Memory B cell (primary cell): ENCODE measurements around the gene CDH2.

Experiments
- ATAC-seq: fragments of 150-1000 bp; cut with Tn5 transposase; 2 replicates; pipeline ENCODE4 v1.10.0; 2021; ENCODE audit warnings: low read depth, mild to moderate bottlenecking, moderate library complexity
- DNase-seq, 2 donors: peaks; one replicate each; pipeline ENCODE4 v3.0.0; 2022; ENCODE audit warnings: low spot score in 2 of 2
- H3K27ac Mint-ChIP-seq: one replicate; pipeline ENCODE4 v1.8.0; 2022; ENCODE audit warnings: mild to moderate bottlenecking, moderate library complexity, mixed read lengths
- H3K27me3 Mint-ChIP-seq: one replicate; pipeline ENCODE4 v1.8.0; 2022; ENCODE audit warnings: mixed read lengths
- H3K36me3 Mint-ChIP-seq: one replicate; pipeline ENCODE4 v1.8.0; 2022; ENCODE audit warnings: mild to moderate bottlenecking, mixed read lengths
- H3K4me1 Mint-ChIP-seq: one replicate; pipeline ENCODE4 v1.8.0; 2022; ENCODE audit warnings: mixed read lengths
- H3K4me3 Mint-ChIP-seq: one replicate; pipeline ENCODE4 v1.8.0; 2022; ENCODE audit warnings: mild to moderate bottlenecking, moderate library complexity, mixed read lengths
- H3K9me3 Mint-ChIP-seq: one replicate; pipeline ENCODE4 v1.8.0; 2022; ENCODE audit warnings: mixed read lengths

CDH2 gene

DNA sequence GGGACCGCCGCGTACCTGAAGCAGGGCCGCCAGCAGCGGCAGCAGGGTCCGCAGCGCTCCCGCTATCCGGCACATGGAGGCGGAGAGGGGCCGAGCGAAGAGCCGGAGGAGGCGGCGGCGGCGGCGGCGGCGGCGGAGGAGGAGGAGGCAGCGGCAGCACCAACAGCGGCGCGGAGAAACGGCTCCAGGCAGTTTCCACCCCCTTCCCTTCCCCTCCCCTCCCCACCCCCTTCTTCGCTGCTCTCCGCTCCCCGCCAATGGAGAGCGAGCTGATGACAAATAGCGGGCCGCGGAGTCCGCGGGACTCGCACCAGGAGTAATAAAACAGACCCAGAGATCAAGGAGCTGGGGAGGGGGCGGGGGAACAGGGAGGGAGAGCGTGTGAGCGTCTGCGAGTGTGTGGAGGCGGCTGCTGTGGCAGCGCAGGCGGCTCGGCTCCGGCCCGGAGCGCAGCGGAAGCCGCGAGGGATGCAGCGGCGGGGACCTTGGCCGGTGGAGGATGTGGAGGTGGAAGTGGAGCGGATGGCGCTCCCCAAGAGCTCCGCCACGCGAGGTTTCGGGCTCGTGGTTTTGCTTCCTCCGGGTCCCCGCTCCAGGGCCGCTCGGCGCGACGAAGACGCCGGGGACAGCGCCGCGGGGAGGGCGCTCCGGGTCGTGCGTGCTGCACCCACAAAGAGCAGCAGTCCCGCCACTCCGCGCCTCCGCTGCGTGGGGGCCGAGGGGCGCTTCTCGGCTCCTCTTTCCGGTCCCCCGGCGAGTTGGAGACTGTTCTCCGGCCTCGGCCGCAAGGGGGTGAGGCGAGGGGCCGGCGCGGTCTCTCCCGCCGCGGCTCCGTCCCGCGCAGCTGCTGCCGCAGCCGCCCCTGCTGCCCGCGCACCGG, at the start of gene CDH2:
Gene CDH2 (minus strand): TSS at position 183 of the 880 bp plus-strand sequence. CDS start 108 bp downstream, at position 75.
- H3K36me3 Mint-ChIP-seq, result peaks cover 6% of the 10 kb centered on the region
- no peak for ATAC-seq
- no peak within 1 kb of the TSS for H3K27ac Mint-ChIP-seq
- peaks cover 5% of the 10 kb centered on the region for H3K9me3 Mint-ChIP-seq
- H3K4me1 Mint-ChIP-seq, result peaks cover 4% of the 10 kb centered on the region
- peaks cover 19% of the 10 kb centered on the region for H3K27me3 Mint-ChIP-seq
- DNase-seq, result no peak
- peak within 1 kb of the TSS; percentile 25 for H3K4me3 Mint-ChIP-seq

GRCh38 chr18:28212060-28212459, 35.1 kb upstream of the CDH2 start:
- H3K27ac Mint-ChIP-seq, result no peak overlapping the region
- no peaks in the 10 kb centered on the region for H3K4me1 Mint-ChIP-seq
- H3K36me3 Mint-ChIP-seq, result no peaks in the 10 kb centered on the region
- no peak overlapping the region for H3K4me3 Mint-ChIP-seq
- H3K9me3 Mint-ChIP-seq, result peaks cover 3% of the 10 kb centered on the region
- no peaks in the 10 kb centered on the region for H3K27me3 Mint-ChIP-seq
- DNase-seq (no peak), ATAC-seq (no peak)

DNA sequence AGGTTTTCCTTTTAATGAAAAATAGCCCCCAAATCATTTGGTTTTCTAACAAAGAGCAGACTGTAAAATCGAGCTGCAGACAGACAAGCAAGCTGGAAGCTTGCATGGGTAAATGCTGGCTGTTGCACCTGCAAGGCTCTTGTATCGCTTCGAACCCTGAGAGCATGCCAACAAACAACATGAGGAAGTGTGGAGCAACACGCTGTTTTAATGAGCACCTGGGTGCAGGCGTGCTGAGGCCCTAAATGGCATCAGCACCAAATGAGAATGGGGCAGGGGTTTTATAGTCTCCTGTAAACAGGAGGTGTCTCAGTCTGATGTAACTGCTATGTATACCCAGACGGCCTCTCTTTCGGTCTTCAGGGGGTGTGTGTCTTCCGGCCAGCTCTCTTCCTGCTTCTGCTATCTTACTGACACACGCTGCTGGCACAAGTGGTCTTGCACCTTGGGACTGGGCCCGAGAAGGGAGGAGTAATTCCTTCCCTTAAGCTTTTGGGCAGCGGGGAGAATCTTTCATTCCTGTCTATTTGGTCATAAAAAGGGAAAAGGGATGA, 31.9 kb upstream of the CDH2 start:
- H3K4me3 Mint-ChIP-seq, result no peak overlapping the region
- ATAC-seq (no peak), DNase-seq (no peak)
- no peaks in the 10 kb centered on the region for H3K4me1 Mint-ChIP-seq
- no peaks in the 10 kb centered on the region for H3K36me3 Mint-ChIP-seq
- H3K27me3 Mint-ChIP-seq, result no peaks in the 10 kb centered on the region
- H3K9me3 Mint-ChIP-seq, result peaks cover 3% of the 10 kb centered on the region
- H3K27ac Mint-ChIP-seq, result no peak overlapping the region

DNA sequence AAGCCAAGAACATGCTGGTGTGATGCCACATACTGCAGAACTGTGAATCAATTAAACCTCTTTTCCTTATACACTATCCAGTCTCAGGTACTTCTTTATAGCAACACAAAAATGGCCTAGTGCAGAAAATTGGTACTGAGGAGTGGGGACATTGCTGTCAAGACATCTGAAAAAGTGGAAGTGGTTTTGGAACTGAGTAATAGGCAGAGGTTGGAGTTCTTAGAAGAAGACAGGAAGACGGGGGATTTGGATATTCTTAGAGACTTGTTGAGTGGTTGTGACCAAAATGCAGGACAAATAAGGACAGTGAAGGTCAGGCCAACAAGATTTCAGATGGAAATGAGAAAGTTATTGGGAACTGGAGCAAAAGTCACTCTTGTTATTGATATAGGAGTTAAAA, 31.3 kb upstream of the CDH2 start:
- Mint-ChIP-seq H3K36me3 (no peaks in the 10 kb centered on the region), H3K4me1 (no peaks in the 10 kb centered on the region), H3K27ac (no peak overlapping the region), H3K27me3 (no peaks in the 10 kb centered on the region), H3K4me3 (no peak overlapping the region), H3K9me3 (peaks cover 3% of the 10 kb centered on the region)
- ATAC-seq (no peak), DNase-seq (no peak)

GRCh38 chr18:28204154-28204553, 27.2 kb upstream of the CDH2 start:
- no peak overlapping the region for H3K27ac Mint-ChIP-seq
- H3K36me3 Mint-ChIP-seq, result no peaks in the 10 kb centered on the region
- H3K4me1 Mint-ChIP-seq, result no peaks in the 10 kb centered on the region
- H3K4me3 Mint-ChIP-seq, result no peak overlapping the region
- peaks cover 1% of the 10 kb centered on the region for H3K9me3 Mint-ChIP-seq
- no peaks in the 10 kb centered on the region for H3K27me3 Mint-ChIP-seq
- ATAC-seq (no peak), DNase-seq (no peak)

- ATAC-seq (no peak), DNase-seq (no peak)
- no peaks in the 10 kb centered on the region for H3K4me1 Mint-ChIP-seq
- H3K36me3 Mint-ChIP-seq, result no peaks in the 10 kb centered on the region
- no peaks in the 10 kb centered on the region for H3K9me3 Mint-ChIP-seq
- H3K27ac Mint-ChIP-seq, result no peak overlapping the region
- H3K4me3 Mint-ChIP-seq, result no peak overlapping the region
- H3K27me3 Mint-ChIP-seq, result no peaks in the 10 kb centered on the region
These were observed 24.1 kb upstream of the CDH2 start for GRCh38 chr18:28201056-28201455.

DNA sequence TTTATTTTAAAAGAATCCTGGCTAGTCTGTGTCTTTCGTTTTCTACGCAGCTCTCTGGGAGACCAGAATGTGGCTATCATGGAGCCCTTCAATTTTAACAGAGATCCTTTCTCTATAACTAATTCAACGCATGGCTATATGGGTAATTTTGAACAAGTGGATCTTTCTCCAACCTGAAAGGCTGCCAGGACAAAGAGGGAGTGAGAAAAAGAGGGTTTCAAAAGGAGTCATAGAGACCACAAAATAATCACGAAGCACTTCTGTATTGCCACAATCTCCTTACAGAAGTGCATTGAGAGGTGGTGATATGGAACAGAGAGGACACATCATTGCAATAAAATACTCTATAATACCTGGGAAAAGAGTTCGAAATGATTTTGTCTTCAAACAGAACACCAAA, 21.7 kb upstream of the CDH2 start:
- DNase-seq (no peak), ATAC-seq (no peak)
- Mint-ChIP-seq H3K4me1 (no peaks in the 10 kb centered on the region), H3K27ac (no peak overlapping the region), H3K27me3 (no peaks in the 10 kb centered on the region), H3K4me3 (no peak overlapping the region), H3K36me3 (no peaks in the 10 kb centered on the region), H3K9me3 (no peaks in the 10 kb centered on the region)

DNA sequence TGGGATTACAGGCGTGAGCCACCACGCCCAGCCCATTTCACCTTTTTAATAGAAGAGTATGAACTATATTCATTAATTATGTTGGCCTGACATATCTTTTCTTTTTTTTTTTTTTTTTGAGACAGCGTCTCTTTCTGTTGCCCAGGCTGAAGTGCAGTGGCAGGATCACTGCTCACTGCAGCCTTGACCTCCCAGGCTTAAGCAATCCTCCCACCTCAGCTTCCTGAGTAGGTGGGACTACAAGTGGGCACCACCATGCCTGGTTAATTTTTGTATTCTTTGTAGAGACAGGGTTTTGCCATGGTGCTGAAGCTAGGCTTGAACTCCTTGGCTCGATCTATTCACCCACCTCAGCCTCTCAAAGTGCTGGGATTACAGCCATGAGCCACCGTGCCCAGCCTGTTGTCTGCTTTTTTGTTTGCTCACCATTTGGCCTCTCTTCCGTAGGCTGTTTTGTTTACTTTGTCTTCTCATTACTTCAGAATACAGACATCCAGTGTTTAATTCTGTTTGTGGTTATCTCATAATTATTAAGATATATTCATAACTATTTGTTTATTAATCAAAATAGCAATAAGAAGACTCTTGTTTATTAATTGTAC, 16.3 kb upstream of the CDH2 start:
- H3K27me3 Mint-ChIP-seq, result no peaks in the 10 kb centered on the region
- no peak for DNase-seq
- H3K9me3 Mint-ChIP-seq, result no peaks in the 10 kb centered on the region
- no peaks in the 10 kb centered on the region for H3K36me3 Mint-ChIP-seq
- ATAC-seq, result no peak
- no peak overlapping the region for H3K27ac Mint-ChIP-seq
- no peaks in the 10 kb centered on the region for H3K4me1 Mint-ChIP-seq
- H3K4me3 Mint-ChIP-seq, result no peak overlapping the region

GRCh38 chr18:28189400-28190239, 12.7 kb upstream of the CDH2 start:
- Mint-ChIP-seq H3K9me3 (no peaks in the 10 kb centered on the region), H3K36me3 (no peaks in the 10 kb centered on the region), H3K27me3 (no peaks in the 10 kb centered on the region), H3K27ac (no peak overlapping the region), H3K4me3 (no peak overlapping the region), H3K4me1 (no peaks in the 10 kb centered on the region)
- DNase-seq, result no peak
- ATAC-seq, result no peak

- H3K27me3 Mint-ChIP-seq, result peaks cover 3% of the 10 kb centered on the region
- H3K4me3 Mint-ChIP-seq, result no peak overlapping the region
- no peak for DNase-seq
- H3K9me3 Mint-ChIP-seq, result peaks cover 1% of the 10 kb centered on the region
- H3K4me1 Mint-ChIP-seq, result no peaks in the 10 kb centered on the region
- no peak overlapping the region for H3K27ac Mint-ChIP-seq
- no peak for ATAC-seq
- H3K36me3 Mint-ChIP-seq, result no peaks in the 10 kb centered on the region
These were observed 8.2 kb upstream of the CDH2 start for GRCh38 chr18:28185121-28185520.

DNA sequence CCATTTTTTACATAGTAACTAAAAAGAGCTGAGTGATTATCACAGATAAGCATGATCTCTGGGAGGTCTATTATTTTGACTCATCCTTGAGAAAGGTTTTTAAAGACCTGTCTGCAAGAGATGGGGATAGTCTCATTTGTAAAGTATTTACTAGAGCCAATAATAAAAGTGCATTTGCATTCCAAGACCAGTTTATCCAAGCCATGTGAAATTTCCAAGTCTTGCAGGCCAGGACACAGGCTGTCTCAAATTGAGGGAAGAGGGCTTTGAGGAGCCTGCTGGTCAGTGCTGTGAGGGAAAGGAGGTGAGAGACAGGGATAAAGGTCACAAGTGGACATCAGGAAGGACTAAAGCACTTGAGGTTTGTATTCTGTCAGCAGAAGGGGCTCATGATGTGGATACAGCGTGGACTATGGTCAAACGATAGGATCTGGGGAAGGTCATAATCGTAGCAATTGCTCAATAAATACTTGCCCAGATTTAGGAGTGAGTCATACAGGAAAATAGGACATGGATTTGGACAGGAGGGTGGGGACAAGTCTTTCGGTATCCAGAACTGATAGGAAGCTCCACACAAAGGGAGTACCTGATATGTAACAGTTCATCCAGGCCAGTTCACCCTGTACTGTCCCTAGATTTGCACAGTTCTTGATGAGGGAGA, 6.6 kb upstream of the CDH2 start:
- H3K27ac Mint-ChIP-seq, result no peak overlapping the region
- ATAC-seq (no peak), DNase-seq (no peak)
- H3K27me3 Mint-ChIP-seq, result peaks cover 6% of the 10 kb centered on the region
- no peaks in the 10 kb centered on the region for H3K4me1 Mint-ChIP-seq
- no peaks in the 10 kb centered on the region for H3K36me3 Mint-ChIP-seq
- H3K4me3 Mint-ChIP-seq, result no peak overlapping the region
- H3K9me3 Mint-ChIP-seq, result peaks cover 1% of the 10 kb centered on the region

- Mint-ChIP-seq H3K4me3 (no peak overlapping the region), H3K27me3 (peaks cover 8% of the 10 kb centered on the region), H3K36me3 (no peaks in the 10 kb centered on the region), H3K4me1 (no peaks in the 10 kb centered on the region), H3K27ac (no peak overlapping the region), H3K9me3 (peaks cover 1% of the 10 kb centered on the region)
- no peak for DNase-seq
- ATAC-seq, result no peak
These were observed 4.7 kb upstream of the CDH2 start for GRCh38 chr18:28181616-28182015.

- Mint-ChIP-seq H3K27ac (no peak overlapping the region), H3K4me3 (no peak overlapping the region), H3K27me3 (peaks cover 19% of the 10 kb centered on the region), H3K9me3 (peaks cover 5% of the 10 kb centered on the region), H3K4me1 (peaks cover 4% of the 10 kb centered on the region), H3K36me3 (peaks cover 6% of the 10 kb centered on the region)
- ATAC-seq, result no peak
- no peak for DNase-seq
These were observed 1.8 kb upstream of the CDH2 start for GRCh38 chr18:28178720-28179119.
